Loucy (cell line): ENCODE results near the gene TBX18.

Experiments
- H2AFZ ChIP-seq: fragments of 200-600 bp; sonication (generic); 2 replicates; pipeline ENCODE4 v1.6.0; 2016; ENCODE audit warnings: antibody characterized with exemption, mild to moderate bottlenecking, low read length, moderate library complexity
- H3F3A ChIP-seq: fragments of 200-600 bp; 2 replicates; pipeline ENCODE4 v1.6.0; 2016; ENCODE audit warnings: antibody characterized with exemption, low read depth, mild to moderate bottlenecking
- H3K27me3 ChIP-seq: fragments of 200-600 bp; sonication (generic); 2 replicates; pipeline ENCODE4 v1.6.1; 2014; ENCODE audit warnings: low read length, mild to moderate bottlenecking; ENCODE audit not compliant: insufficient read depth, poor library complexity, severe bottlenecking
- H3K36me3 ChIP-seq: fragments of 200-600 bp; sonication (generic); 2 replicates; pipeline ENCODE4 v1.6.1; 2016; ENCODE audit warnings: low read length; ENCODE audit not compliant: insufficient read depth
- H3K4me1 ChIP-seq: fragments of 200-600 bp; sonication (generic); 2 replicates; pipeline ENCODE4 v1.5.1; 2014; ENCODE audit warnings: low read length, mild to moderate bottlenecking; ENCODE audit not compliant: insufficient read depth, poor library complexity, severe bottlenecking
- H3K4me2 ChIP-seq: fragments of 200-600 bp; sonication (generic); 2 replicates; pipeline ENCODE4 v1.6.0; 2014; ENCODE audit warnings: antibody characterized with exemption, low read length, low read depth, mild to moderate bottlenecking; ENCODE audit not compliant: poor library complexity, severe bottlenecking
- H3K4me3 ChIP-seq: fragments of 200-600 bp; sonication (generic); 2 replicates; pipeline ENCODE4 v1.5.1; 2014; ENCODE audit warnings: low read length, mild to moderate bottlenecking, mixed read lengths; ENCODE audit not compliant: poor library complexity, severe bottlenecking
- H3K79me2 ChIP-seq: fragments of 200-600 bp; sonication (generic); 2 replicates; pipeline ENCODE4 v1.6.1; 2014; ENCODE audit warnings: low read length; ENCODE audit not compliant: insufficient read depth
- H3K9ac ChIP-seq: fragments of 200-600 bp; sonication (generic); 2 replicates; pipeline ENCODE4 v1.6.0; 2014; ENCODE audit warnings: mild to moderate bottlenecking, low read depth, low read length, moderate library complexity; ENCODE audit not compliant: poor library complexity, severe bottlenecking
- H3K9me2 ChIP-seq: fragments of 200-600 bp; sonication (generic); replicated peaks from 2 replicates; pipeline ENCODE4 v1.6.1; 2016; ENCODE audit warnings: low read depth, low read length, mixed read lengths
- H3K9me3 ChIP-seq: fragments of 200-600 bp; sonication (generic); 2 replicates; pipeline ENCODE4 v1.6.1; 2014; ENCODE audit warnings: mild to moderate bottlenecking, antibody characterized with exemption, low read length, low read depth; ENCODE audit not compliant: insufficient read depth
- H4K20me1 ChIP-seq: fragments of 200-600 bp; sonication (generic); 2 replicates; pipeline ENCODE4 v1.6.0; 2014; ENCODE audit warnings: antibody characterized with exemption, low read length, mild to moderate bottlenecking; ENCODE audit not compliant: insufficient read depth, poor library complexity, severe bottlenecking
- CTCF ChIP-seq: fragments of 200-600 bp; sonication (generic); conservative IDR thresholded peaks from 2 replicates; pipeline ENCODE4 v1.5.1; 2014; ENCODE audit warnings: mild to moderate bottlenecking, antibody characterized with exemption, low read length
- EZH2phosphoT487 ChIP-seq: fragments of 200-600 bp; IDR thresholded peaks from 2 replicates; pipeline ENCODE4 v1.6.1; 2018; ENCODE audit warnings: antibody characterized with exemption, mild to moderate bottlenecking, moderate library complexity, borderline replicate concordance

TBX18 gene

GRCh38 chr6:84766799-84767525 lies 2.6 kb upstream of the TBX18 start:
- H3K9ac ChIP-seq: no peak overlapping the region
- H3K27me3 ChIP-seq: no peaks in the 10 kb centered on the region
- H3K4me3 ChIP-seq: no peak overlapping the region
- H3F3A ChIP-seq: no peaks in the 10 kb centered on the region
- H3K4me2 ChIP-seq: no peak overlapping the region
- no peak for TF ChIP-seq EZH2phosphoT487
- no peak for TF ChIP-seq CTCF
- H3K9me3 ChIP-seq: peaks cover 2% of the 10 kb centered on the region; the same call in 1 of the 2 replicates
- H2AFZ ChIP-seq: no peak overlapping the region
- H3K79me2 ChIP-seq: no peaks in the 10 kb centered on the region
- H4K20me1 ChIP-seq: no peaks in the 10 kb centered on the region
- H3K36me3 ChIP-seq: no peaks in the 10 kb centered on the region
- H3K4me1 ChIP-seq: no peaks in the 10 kb centered on the region
- H3K9me2 ChIP-seq: no peaks in the 10 kb centered on the region

DNA sequence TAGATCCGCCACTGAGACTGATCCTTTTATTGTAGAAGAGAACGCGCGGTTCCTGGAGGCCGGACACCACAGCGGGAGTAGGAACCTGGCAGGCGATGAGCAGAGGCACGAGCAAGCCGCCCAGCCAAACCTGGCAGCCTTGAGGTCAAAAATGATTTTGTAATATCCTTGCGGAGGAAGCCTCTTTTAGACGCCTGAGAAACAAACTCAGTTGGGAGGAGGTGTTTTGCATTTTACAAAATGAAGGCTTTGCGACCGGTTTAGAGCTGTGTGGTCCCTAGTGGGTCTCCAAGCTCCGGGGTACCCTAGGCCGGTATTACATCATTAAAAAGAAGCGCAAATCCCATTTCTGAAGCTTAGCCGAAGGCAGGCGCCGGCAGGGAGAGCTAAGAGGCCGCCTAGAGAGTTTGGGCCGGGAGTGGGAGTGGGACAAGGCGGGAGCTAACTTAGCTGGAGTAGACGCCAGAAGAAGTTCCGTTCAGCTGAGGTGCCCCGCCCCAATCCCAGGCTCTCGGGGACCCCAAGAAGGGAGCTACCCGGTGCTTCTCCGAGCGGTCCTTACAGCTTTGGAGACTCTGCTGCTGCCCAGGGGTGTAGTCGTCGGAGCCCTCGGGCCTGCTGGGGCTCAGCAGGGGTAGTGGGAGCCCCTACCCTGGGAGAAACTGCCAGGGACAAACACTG lies 1.9 kb upstream of the TBX18 start:
- Histone ChIP-seq H3K9me2 (no peaks in the 10 kb centered on the region), H3K79me2 (no peaks in the 10 kb centered on the region), H3K4me1 (no peaks in the 10 kb centered on the region), H2AFZ (no peak overlapping the region), H3K4me2 (no peak overlapping the region), H3F3A (no peaks in the 10 kb centered on the region), H4K20me1 (no peaks in the 10 kb centered on the region), H3K9me3 (peaks cover 2% of the 10 kb centered on the region; the same call in 1 of the 2 replicates), H3K27me3 (no peaks in the 10 kb centered on the region), H3K4me3 (no peak overlapping the region), H3K36me3 (no peaks in the 10 kb centered on the region), H3K9ac (no peak overlapping the region)
- TF ChIP-seq CTCF (no peak), EZH2phosphoT487 (no peak)

GRCh38 chr6:84763886-84764331 lies 489 bp downstream of the TBX18 start:
- no peaks in the 10 kb centered on the region for H3K27me3 ChIP-seq
- H3K9me3 ChIP-seq: peaks cover 2% of the 10 kb centered on the region; the same call in 1 of the 2 replicates
- no peaks in the 10 kb centered on the region for H3K36me3 ChIP-seq
- no peaks in the 10 kb centered on the region for H3F3A ChIP-seq
- H2AFZ ChIP-seq: no peak overlapping the region
- TF ChIP-seq CTCF: no peak
- no peak for TF ChIP-seq EZH2phosphoT487
- no peaks in the 10 kb centered on the region for H3K9me2 ChIP-seq
- no peak overlapping the region for H3K4me3 ChIP-seq
- no peaks in the 10 kb centered on the region for H4K20me1 ChIP-seq
- H3K9ac ChIP-seq: no peak overlapping the region
- no peak overlapping the region for H3K4me2 ChIP-seq
- H3K79me2 ChIP-seq: no peaks in the 10 kb centered on the region
- peaks cover 10% of the 10 kb centered on the region for H3K4me1 ChIP-seq
